ENCODE results near the gene CCHCR1. TPM values are rescaled to one million over a fixed set of nuclear protein-coding genes. Genes with fewer than 3 reads are reported as not detected.
A peak's percentile ranks its signal among the peaks of the same experiment; 100 is the strongest.

CCHCR1 gene
- polyA plus RNA-seq, 2 of the 4 experiments (the other 2 are of a cell fraction), result 7.4 to 15.3 TPM

- DNase-seq (ENCODE audit: low read depth in 1 of 2, low spot score in 1 of 2), result no peak
Measured at GRCh38 chr6:31144970-31145340, 12.6 kb downstream of the CCHCR1 start.

GRCh38 chr6:31144296-31144969, 13.2 kb downstream of the CCHCR1 start:
- no peak for ATAC-seq
- peaks cover 4% of the 10 kb centered on the region; the same call in 2 of the 3 replicates for H3K4me1 ChIP-seq
- no peak for TF ChIP-seq KDM5A (IDR thresholded peaks at IDR 0.05)
- no peak for TF ChIP-seq FOSL2 (IDR thresholded peaks at IDR 0.05)
- TF ChIP-seq FOSL2 (CRISPR knock-in tag; IDR thresholded peaks at IDR 0.05), result no peak
- no peak for TF ChIP-seq REST (IDR thresholded peaks at IDR 0.05)
- no peak for TF ChIP-seq NR3C1 (IDR thresholded peaks at IDR 0.05)
- POLR2A ChIA-PET, result no interaction called here
- CTCF ChIA-PET, result interaction anchor here (0.6 to 2.9 kb wide), 9 partner anchors 16 to 402 kb away, joined by 3 to 12 read pairs (median 4); partner anchors contain the start of gene ATP6V1G2
- no peak overlapping the region for H3K27ac ChIP-seq
- no peaks in the 10 kb centered on the region for H3K9me3 ChIP-seq
- no peak for FAIRE-seq
- no peak overlapping the region for H3K4me2 ChIP-seq
- WGBS (ENCODE audit: missing lambda C conversion rate), result 88% methylated on average over 17 of the region's 18 CpGs
- no peak for DNase-seq (ENCODE audit: low read depth in 1 of 2, low spot score in 1 of 2)
- no peak overlapping the region for H3K4me3 ChIP-seq

More at GRCh38 chr6:31144970-31145340, 12.6 kb downstream of the CCHCR1 start:
- Histone ChIP-seq H3K4me1 (no peaks in the 10 kb centered on the region), H3K27ac (no peak overlapping the region), H3K9me3 (no peaks in the 10 kb centered on the region), H3K4me3 (no peak overlapping the region), H3K4me2 (no peak overlapping the region)
- TF ChIP-seq ELK1 (IDR thresholded peaks at IDR 0.05; ENCODE audit: low read depth, low read length) (no peak), EHF (CRISPR knock-in tag; IDR thresholded peaks at IDR 0.05) (no peak), RAD21 (conservative IDR thresholded peaks at IDR 0.05 in 1 of 2, IDR thresholded peaks at IDR 0.05 in 1 of 2) (no peak), KDM1A (IDR thresholded peaks at IDR 0.05; ENCODE audit: low read depth) (no peak), SREBF2 (IDR thresholded peaks at IDR 0.05) (no peak), SMC3 (IDR thresholded peaks at IDR 0.05) (no peak)
- ATAC-seq, result no peak
- ChIA-PET CTCF (interaction anchor here (0.6 to 2.9 kb wide), 5 partner anchors 16 to 232 kb away, joined by 3 to 12 read pairs (median 4); no protein-coding TSS in a partner anchor), POLR2A (no interaction called here)
- no peak for FAIRE-seq
- 74% methylated on average over 11 of the region's 11 CpGs for WGBS (ENCODE audit: missing lambda C conversion rate)

GRCh38 chr6:31143148-31143547, 14.5 kb downstream of the CCHCR1 start:
- TF ChIP-seq ESRRA (IDR thresholded peaks at IDR 0.05; ENCODE audit: borderline replicate concordance, low read length), result no peak
- TF ChIP-seq CBX2 (IDR thresholded peaks at IDR 0.05; ENCODE audit: borderline replicate concordance, low read depth), result no peak
- no peak for TF ChIP-seq ZC3H11A (IDR thresholded peaks at IDR 0.05)
- no peak for TF ChIP-seq HOXB13 (CRISPR knock-in tag; IDR thresholded peaks at IDR 0.05; ENCODE audit: low read depth)
- no peak for TF ChIP-seq KDM1A (IDR thresholded peaks at IDR 0.05; ENCODE audit: low read depth)
- TF ChIP-seq FOSL2 (IDR thresholded peaks at IDR 0.05), result no peak
- no peak for TF ChIP-seq FOSL2 (CRISPR knock-in tag; IDR thresholded peaks at IDR 0.05)
- TF ChIP-seq HES2 (IDR thresholded peaks at IDR 0.05), result no peak
- no peak for TF ChIP-seq SREBF2 (IDR thresholded peaks at IDR 0.05)
- TF ChIP-seq EP300 (IDR thresholded peaks at IDR 0.05), result no peak
- TF ChIP-seq ELK1 (IDR thresholded peaks at IDR 0.05; ENCODE audit: low read depth, low read length), result no peak
- TF ChIP-seq EHMT2 (IDR thresholded peaks at IDR 0.05; ENCODE audit: low read depth), result no peak
- no peak for TF ChIP-seq FOXS1 (CRISPR knock-in tag; IDR thresholded peaks at IDR 0.05)
- TF ChIP-seq BHLHE40 (IDR thresholded peaks at IDR 0.05; ENCODE audit: low read depth, low read length), result no peak
- ATAC-seq, result peak in 1 of 2 experiments; percentile 25; a peak in 2 of 6 replicates
- no peak for DNase-seq (ENCODE audit: low read depth in 1 of 2, low spot score in 1 of 2)
- Histone ChIP-seq H3K27ac (no peak overlapping the region), H3K4me3 (no peak overlapping the region), H3K9me3 (no peaks in the 10 kb centered on the region), H3K4me1 (peaks cover 7% of the 10 kb centered on the region; the same call in 2 of the 3 replicates), H3K4me2 (no peak overlapping the region)
- ChIA-PET CTCF (interaction anchor here (1.0 to 2.3 kb wide), 3 partner anchors 9 to 54 kb away, joined by 3 to 5 read pairs (median 4); no protein-coding TSS in a partner anchor), POLR2A (no interaction called here)
- no peak for FAIRE-seq
- 72% methylated on average over 10 of the region's 11 CpGs for WGBS (ENCODE audit: missing lambda C conversion rate)
